HCT116 (cell line): Measurements from ENCODE around the gene AGAP1. TPM values are rescaled to one million over a fixed set of nuclear protein-coding genes. Genes with fewer than 3 reads are reported as not detected.

Source experiments
- ATAC-seq: fragments of 200-7000 bp; cut with Tn5 transposase; 2 replicates; pipeline ENCODE4 v1.9.1; 2020; ENCODE audit warnings: mild to moderate bottlenecking, moderate library complexity
- BruUV-seq: library from RNA; stranded (reverse); fragments of 400-500 nt; replicated peaks from 2 replicates; lab custom pipeline; 2021; lab: Mats Ljungman, UMichigan
- CTCF ChIA-PET: fragments of 300-600 bp; sonication (Branson Sonifier 250); formaldehyde crosslinking; loops from one replicate; lab custom pipeline; 2021; ENCODE audit warnings: antibody characterized with exemption; lab: Charles Lee
- POLR2A ChIA-PET: fragments of 300-600, 350-600 bp; sonication (Branson Sonifier 250); formaldehyde crosslinking; loops from one replicate; lab custom pipeline; 2021; ENCODE audit warnings: antibody characterized with exemption; lab: Charles Lee
- RAD21 ChIA-PET, 2 experiments: fragments of 300-600 bp; sonication (Branson Sonifier 250); formaldehyde crosslinking; loops; one replicate each; lab custom pipeline; 2023; ENCODE audit warnings: low total read pairs in 2 of 2; ENCODE audit not compliant: uncharacterized antibody in 2 of 2, unreplicated experiment in 2 of 2, low non-redundant PET in 1 of 2; lab: Charles Lee
- DNase-seq: peaks from one replicate; pipeline ENCODE4 v3.0.0-alpha.2; 2010; ENCODE audit warnings: low read depth, low spot score
- H2AFZ ChIP-seq: fragments of 200-600 bp; shearing (Covaris generic), sonication (generic); 2 replicates; pipeline ENCODE4 v1.6.1; 2017; ENCODE audit warnings: low read depth, mixed run types, mixed read lengths, antibody characterized with exemption, low read length; ENCODE audit not compliant: poor library complexity, severe bottlenecking
- H3K27ac ChIP-seq: 2 replicates; pipeline ENCODE4 v1.5.1; 2012; ENCODE audit warnings: low read depth, low read length
- H3K27me3 ChIP-seq: fragments of 200-600 bp; sonication (generic); 2 replicates; pipeline ENCODE4 v1.6.1; 2016; ENCODE audit warnings: mixed run types, low read length, mixed read lengths; ENCODE audit not compliant: insufficient read depth
- H3K36me3 ChIP-seq, 2 experiments: fragments of 200-500 bp in 1 of 2; fragments of 200-600 bp in 1 of 2; sonication (Bioruptor generic) in 1 of 2; sonication (generic) in 1 of 2; 2 replicates each; pipeline versions ENCODE4 v1.5.1 to v1.6.1; 2014 to 2016; ENCODE audit warnings: low read length in 2 of 2, inconsistent platforms in 1 of 2, mixed read lengths in 1 of 2, mixed run types in 1 of 2; ENCODE audit not compliant: insufficient read depth in 2 of 2, control insufficient read depth in 1 of 2
- H3K4me1 ChIP-seq, 2 experiments: fragments of 200-600 bp in 1 of 2; sonication (generic) in 1 of 2; 2 replicates each; pipeline versions ENCODE4 v1.5.1 to v1.6.1; 2012 to 2017; ENCODE audit warnings: low read length in 2 of 2, inconsistent platforms in 1 of 2, mild to moderate bottlenecking in 1 of 2, mixed read lengths in 1 of 2, mixed run types in 1 of 2, moderate library complexity in 1 of 2; ENCODE audit not compliant: insufficient read depth in 2 of 2, control insufficient read depth in 1 of 2
- H3K4me2 ChIP-seq: fragments of 200-600 bp; sonication (generic); 2 replicates; pipeline ENCODE4 v1.6.1; 2017; ENCODE audit warnings: mixed run types, low read length, mixed read lengths
- H3K4me3 ChIP-seq, 2 experiments: fragments of 200-600 bp in 1 of 2; sonication (generic) in 1 of 2; replicated peaks in 1 of 2; 2 replicates each; pipeline ENCODE4 v1.5.1; 2011 to 2016; ENCODE audit warnings: low read length in 2 of 2, control low read depth in 1 of 2, low read depth in 1 of 2, mild to moderate bottlenecking in 1 of 2, mixed read lengths in 1 of 2, mixed run types in 1 of 2
- H3K79me2 ChIP-seq: fragments of 200-600 bp; sonication (generic); 2 replicates; pipeline ENCODE4 v1.6.1; 2017; ENCODE audit warnings: mild to moderate bottlenecking, mixed run types, low read length, moderate library complexity, mixed read lengths; ENCODE audit not compliant: insufficient read depth
- H3K9ac ChIP-seq: fragments of 200-600 bp; sonication (generic); 2 replicates; pipeline ENCODE4 v1.6.1; 2016; ENCODE audit warnings: low read length, mixed read lengths
- H3K9me2 ChIP-seq: fragments of 200-600 bp; sonication (generic), shearing (Covaris generic); 2 replicates; pipeline ENCODE4 v1.6.1; 2017; ENCODE audit warnings: mixed run types, mild to moderate bottlenecking, moderate library complexity; ENCODE audit not compliant: insufficient read depth
- H3K9me3 ChIP-seq, 2 experiments: fragments of 200-500 bp in 1 of 2; fragments of 200-600 bp in 1 of 2; sonication (Bioruptor generic) in 1 of 2; sonication (generic) in 1 of 2; 2 replicates each; pipeline ENCODE4 v1.6.1; 2014 to 2017; ENCODE audit warnings: low read length in 2 of 2, mixed read lengths in 2 of 2, inconsistent platforms in 1 of 2, low read depth in 1 of 2, mild to moderate bottlenecking in 1 of 2, mixed run types in 1 of 2, moderate library complexity in 1 of 2; ENCODE audit not compliant: control insufficient read depth in 1 of 2, insufficient read depth in 1 of 2
- H4K20me1 ChIP-seq: fragments of 200-600 bp; sonication (generic), shearing (Covaris generic); 2 replicates; pipeline ENCODE4 v1.6.1; 2017; ENCODE audit warnings: mixed run types, mild to moderate bottlenecking, moderate library complexity; ENCODE audit not compliant: insufficient read depth
- ELF1 ChIP-seq: IDR thresholded peaks from 2 replicates; pipeline ENCODE4 v1.6.1; 2012; ENCODE audit warnings: low read depth, borderline replicate concordance
- SIN3A ChIP-seq: IDR thresholded peaks from 2 replicates; pipeline ENCODE4 v1.6.1; 2012; ENCODE audit warnings: low read depth
- SRF ChIP-seq: IDR thresholded peaks from 2 replicates; pipeline ENCODE4 v1.6.1; 2012; ENCODE audit warnings: low read depth
- ZNF274 ChIP-seq: fragments of 200-500 bp; sonication (Bioruptor generic); IDR thresholded peaks from 2 replicates; pipeline ENCODE4 v1.6.1; 2014; ENCODE audit warnings: mild to moderate bottlenecking, low read depth, low read length, inconsistent platforms
- intact Hi-C: fragments of 100-400 bp; cut with micrococcal nuclease; formaldehyde crosslinking; loops from 2 replicates; pipeline ENCODE4 v1.10.0; 2022
- total RNA-seq: library from RNA; stranded (reverse); gene quantifications from one replicate; pipeline ENCODE4 v1.2.1, GENCODE V29; 2021; ENCODE audit not compliant: unreplicated experiment
- TF ChIP-seq, protein P1 (sequence below): IDR thresholded peaks from 2 replicates; pipeline ENCODE4 v1.6.1; 2012
- TF ChIP-seq, protein P2 (sequence below): IDR thresholded peaks from 2 replicates; pipeline ENCODE4 v1.6.1; 2011; ENCODE audit warnings: mild to moderate bottlenecking, low read length, moderate library complexity; ENCODE audit not compliant: insufficient replicate concordance; ENCODE audit errors: extremely low read depth

The AGAP1 gene
- total RNA-seq, 1 experiment from 2014 or later, result 43.8 TPM

DNA sequence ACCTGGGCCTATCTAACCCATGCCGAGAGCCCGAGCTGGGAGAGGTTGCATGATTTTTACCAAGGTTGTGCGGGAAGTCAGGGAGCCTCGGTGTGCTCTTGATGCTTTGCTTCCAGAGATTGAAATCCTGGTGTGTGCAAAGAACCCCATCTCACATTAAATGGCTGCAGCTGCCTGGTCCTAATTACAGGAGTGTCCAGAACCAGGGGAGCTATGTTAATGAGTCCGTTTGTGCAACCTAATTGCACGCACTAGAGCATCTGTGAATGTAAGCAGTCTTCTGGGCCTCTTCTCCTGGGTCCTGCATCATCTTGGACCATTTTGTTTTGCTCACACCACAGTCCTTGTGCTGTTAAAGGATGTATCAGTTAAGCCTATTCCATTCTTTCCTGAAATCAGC lies 263.8 kb downstream of the AGAP1 start:
- H3K4me3 ChIP-seq, result no peak overlapping the region
- no peak for ATAC-seq
- no peaks in the 10 kb centered on the region for H3K4me1 ChIP-seq
- no peaks in the 10 kb centered on the region for H4K20me1 ChIP-seq
- no peaks in the 10 kb centered on the region; a peak in 2 of 4 replicates for H3K36me3 ChIP-seq
- CTCF ChIA-PET, result interaction anchor here (0.8 to 1.5 kb wide), 2 partner anchors 12 to 423 kb away, joined by 3 read pairs; no protein-coding TSS in a partner anchor
- RAD21 ChIA-PET, result no interaction called here
- H3K9me3 ChIP-seq, result no peaks in the 10 kb centered on the region
- POLR2A ChIA-PET, result no interaction called here
- no TSS peak for BruUV-seq
- H3K79me2 ChIP-seq, result no peaks in the 10 kb centered on the region
- TF ChIP-seq ZNF274 (no peak), SIN3A (no peak), SRF (no peak), ELF1 (no peak)
- TF ChIP-seq, protein P1, sequence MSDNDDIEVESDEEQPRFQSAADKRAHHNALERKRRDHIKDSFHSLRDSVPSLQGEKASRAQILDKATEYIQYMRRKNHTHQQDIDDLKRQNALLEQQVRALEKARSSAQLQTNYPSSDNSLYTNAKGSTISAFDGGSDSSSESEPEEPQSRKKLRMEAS, result no peak
- TF ChIP-seq, protein P2, sequence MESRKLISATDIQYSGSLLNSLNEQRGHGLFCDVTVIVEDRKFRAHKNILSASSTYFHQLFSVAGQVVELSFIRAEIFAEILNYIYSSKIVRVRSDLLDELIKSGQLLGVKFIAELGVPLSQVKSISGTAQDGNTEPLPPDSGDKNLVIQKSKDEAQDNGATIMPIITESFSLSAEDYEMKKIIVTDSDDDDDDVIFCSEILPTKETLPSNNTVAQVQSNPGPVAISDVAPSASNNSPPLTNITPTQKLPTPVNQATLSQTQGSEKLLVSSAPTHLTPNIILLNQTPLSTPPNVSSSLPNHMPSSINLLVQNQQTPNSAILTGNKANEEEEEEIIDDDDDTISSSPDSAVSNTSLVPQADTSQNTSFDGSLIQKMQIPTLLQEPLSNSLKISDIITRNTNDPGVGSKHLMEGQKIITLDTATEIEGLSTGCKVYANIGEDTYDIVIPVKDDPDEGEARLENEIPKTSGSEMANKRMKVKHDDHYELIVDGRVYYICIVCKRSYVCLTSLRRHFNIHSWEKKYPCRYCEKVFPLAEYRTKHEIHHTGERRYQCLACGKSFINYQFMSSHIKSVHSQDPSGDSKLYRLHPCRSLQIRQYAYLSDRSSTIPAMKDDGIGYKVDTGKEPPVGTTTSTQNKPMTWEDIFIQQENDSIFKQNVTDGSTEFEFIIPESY, result no peak
- H2AFZ ChIP-seq, result no peak overlapping the region
- no peak overlapping the region for H3K4me2 ChIP-seq
- no peaks in the 10 kb centered on the region for H3K9me2 ChIP-seq
- no peak overlapping the region for H3K27ac ChIP-seq
- no peak for DNase-seq
- H3K9ac ChIP-seq, result no peak overlapping the region
- intact Hi-C loops, result no loop called here
- H3K27me3 ChIP-seq, result no peaks in the 10 kb centered on the region
